Suprapubic skin (tissue), 3 donors: Measurements from ENCODE around the gene BRAT1.

Source experiments
- EP300 ChIP-seq: sonication (generic); formaldehyde crosslinking; IDR thresholded peaks from one replicate; pipeline ENCODE4 v1.6.1; 2017; ENCODE audit warnings: antibody characterized with exemption
- POLR2A ChIP-seq, 2 donors: fragments of 450-650 bp; IDR thresholded peaks; one replicate each; pipeline ENCODE4 v1.6.1; 2017; ENCODE audit warnings: antibody characterized with exemption in 2 of 2, mild to moderate bottlenecking in 2 of 2, moderate library complexity in 2 of 2
- TF ChIP-seq, protein P1 (sequence below), 2 donors: fragments of 200-600 bp in 1 of 2; fragments of 450-650 bp in 1 of 2; sonication (generic) in 1 of 2; IDR thresholded peaks; one replicate each; pipeline ENCODE4 v1.5.1; 2016 to 2019; ENCODE audit warnings: antibody characterized with exemption in 2 of 2, mild to moderate bottlenecking in 1 of 2, moderate library complexity in 1 of 2

DNA sequence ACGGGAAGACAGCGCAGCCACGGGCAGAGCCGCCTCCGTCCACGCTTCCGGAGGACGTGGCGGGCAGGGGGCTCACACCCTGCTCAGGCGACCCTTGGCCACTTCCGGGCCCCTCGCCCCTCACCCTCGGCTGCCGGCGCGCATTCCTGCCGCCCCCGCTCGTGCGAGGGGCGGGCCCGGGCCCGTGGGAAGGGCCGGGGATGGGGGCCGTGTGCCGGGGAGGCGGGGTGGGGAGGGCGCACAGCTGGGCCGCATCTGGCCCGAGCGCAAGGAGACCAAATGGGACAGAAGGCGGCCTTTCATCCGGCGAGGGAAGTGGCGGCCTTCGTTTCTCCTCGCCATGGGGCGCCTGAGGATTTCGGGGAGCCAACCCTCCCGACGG is 36.6 kb downstream of the BRAT1 start:
- TF ChIP-seq, protein P1, sequence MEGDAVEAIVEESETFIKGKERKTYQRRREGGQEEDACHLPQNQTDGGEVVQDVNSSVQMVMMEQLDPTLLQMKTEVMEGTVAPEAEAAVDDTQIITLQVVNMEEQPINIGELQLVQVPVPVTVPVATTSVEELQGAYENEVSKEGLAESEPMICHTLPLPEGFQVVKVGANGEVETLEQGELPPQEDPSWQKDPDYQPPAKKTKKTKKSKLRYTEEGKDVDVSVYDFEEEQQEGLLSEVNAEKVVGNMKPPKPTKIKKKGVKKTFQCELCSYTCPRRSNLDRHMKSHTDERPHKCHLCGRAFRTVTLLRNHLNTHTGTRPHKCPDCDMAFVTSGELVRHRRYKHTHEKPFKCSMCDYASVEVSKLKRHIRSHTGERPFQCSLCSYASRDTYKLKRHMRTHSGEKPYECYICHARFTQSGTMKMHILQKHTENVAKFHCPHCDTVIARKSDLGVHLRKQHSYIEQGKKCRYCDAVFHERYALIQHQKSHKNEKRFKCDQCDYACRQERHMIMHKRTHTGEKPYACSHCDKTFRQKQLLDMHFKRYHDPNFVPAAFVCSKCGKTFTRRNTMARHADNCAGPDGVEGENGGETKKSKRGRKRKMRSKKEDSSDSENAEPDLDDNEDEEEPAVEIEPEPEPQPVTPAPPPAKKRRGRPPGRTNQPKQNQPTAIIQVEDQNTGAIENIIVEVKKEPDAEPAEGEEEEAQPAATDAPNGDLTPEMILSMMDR (IDR thresholded peaks at IDR 0.05), result no peak
- TF ChIP-seq EP300 (no peak), POLR2A (IDR thresholded peaks at IDR 0.05) (no peak)
